GM21360 (cell line): ENCODE measurements around the gene FBXL12.
A peak's percentile ranks its signal among the peaks of the same experiment; 100 is the strongest.
"Not testable (repeated sequence)": the region's sequence is repeated elsewhere in the genome, so short reads cannot be mapped to it uniquely, and the experiment has no call there.

Experiments used
- ATAC-seq: cut with Tn5 transposase; IDR thresholded peaks from one replicate; pipeline ENCODE4 v1.9.1; 2021; ENCODE audit warnings: mild to moderate bottlenecking, moderate library complexity; ENCODE audit not compliant: unreplicated experiment

The FBXL12 gene

GRCh38 chr19:9818734-9819595, at the start of gene FBXL12:
Gene FBXL12 (minus strand): TSS chr19:9819079. CDS start chr19:9818813, 266 bp downstream.
- ATAC-seq = peak; percentile 82

GRCh38 chr19:9865732-9866501, 47.0 kb upstream of the FBXL12 start:
- ATAC-seq = no peak

- ATAC-seq = no peak
Measured at GRCh38 chr19:9863759-9864158, 44.9 kb upstream of the FBXL12 start.

- ATAC-seq = no peak
Measured at GRCh38 chr19:9862938-9863337, 44.1 kb upstream of the FBXL12 start.

GRCh38 chr19:9861503-9861902, 42.6 kb upstream of the FBXL12 start:
- no peak for ATAC-seq

GRCh38 chr19:9860407-9860806, 41.5 kb upstream of the FBXL12 start:
- no peak for ATAC-seq

GRCh38 chr19:9858766-9859165, 39.9 kb upstream of the FBXL12 start:
- ATAC-seq = no peak

- ATAC-seq = no peak
Measured at GRCh38 chr19:9857920-9858746, 39.3 kb upstream of the FBXL12 start.

- no peak for ATAC-seq
Measured at GRCh38 chr19:9857076-9857721, 38.3 kb upstream of the FBXL12 start.

GRCh38 chr19:9856609-9857008, 37.7 kb upstream of the FBXL12 start:
- no peak for ATAC-seq

GRCh38 chr19:9854282-9854846, 35.5 kb upstream of the FBXL12 start:
- no peak for ATAC-seq

GRCh38 chr19:9850235-9850959, 31.5 kb upstream of the FBXL12 start:
- ATAC-seq = no peak

- no peak for ATAC-seq
Measured at GRCh38 chr19:9849791-9850190, 30.9 kb upstream of the FBXL12 start.

GRCh38 chr19:9848762-9849161, 29.9 kb upstream of the FBXL12 start:
- no peak for ATAC-seq

GRCh38 chr19:9848060-9848459, 29.2 kb upstream of the FBXL12 start:
- ATAC-seq = no peak

- no peak for ATAC-seq
Measured at GRCh38 chr19:9847087-9847671, 28.3 kb upstream of the FBXL12 start.

GRCh38 chr19:9843626-9844273, 24.9 kb upstream of the FBXL12 start:
- ATAC-seq = not testable (repeated sequence)

GRCh38 chr19:9842834-9843625, 24.2 kb upstream of the FBXL12 start:
- no peak for ATAC-seq
